Fibroblast of villous mesenchyme (primary cell): Measurements from ENCODE around the gene VCX. TPM values are rescaled to one million over a fixed set of nuclear protein-coding genes. Genes with fewer than 3 reads are reported as not detected.
"Not testable (repeated sequence)": the region's sequence is repeated elsewhere in the genome, so short reads cannot be mapped to it uniquely, and the experiment has no call there.

ENCODE experiments used
- DNase-seq: peaks from one replicate; pipeline ENCODE4 v3.0.0-alpha.2; 2010; ENCODE audit warnings: low read depth
- H3K4me3 ChIP-seq: 2 replicates; pipeline ENCODE4 v1.5.1; 2011; ENCODE audit warnings: low read depth, mild to moderate bottlenecking, low read length
- CTCF ChIP-seq: IDR thresholded peaks from 2 replicates; pipeline ENCODE4 v1.5.1; 2012; ENCODE audit warnings: low read depth, mild to moderate bottlenecking, low read length; ENCODE audit not compliant: insufficient read depth
- total RNA-seq: library from RNA; depleted of rRNA; stranded (reverse); fragments of >200 nt; gene quantifications from 2 replicates; pipeline ENCODE4 v1.2.3, GENCODE V29; 2012

Gene VCX
- not detected in 2 replicates for total RNA-seq

- DNase-seq, H3K4me3 ChIP-seq: not testable (repeated sequence)
Observed at GRCh38 chrX:7842871-7843270, at the start of gene VCX. Gene VCX (plus strand): TSS chrX:7843171. CDS start chrX:7843204, 33 bp downstream.

GRCh38 chrX:7798327-7798726 is 44.6 kb upstream of the VCX start:
- no peak overlapping the region for H3K4me3 ChIP-seq
- TF ChIP-seq CTCF: no peak
- no peak for DNase-seq

- no peak for TF ChIP-seq CTCF
- H3K4me3 ChIP-seq: no peak overlapping the region
- no peak for DNase-seq
Observed at GRCh38 chrX:7801711-7802110, 41.3 kb upstream of the VCX start.

- no peak for DNase-seq
- no peak for TF ChIP-seq CTCF
- no peak overlapping the region for H3K4me3 ChIP-seq
Observed at GRCh38 chrX:7815166-7815805, 27.7 kb upstream of the VCX start.

- TF ChIP-seq CTCF: no peak
Observed at GRCh38 chrX:7828594-7828993, 14.4 kb upstream of the VCX start.

GRCh38 chrX:7841084-7841805 is 1.7 kb upstream of the VCX start:
- no peak overlapping the region for H3K4me3 ChIP-seq
- DNase-seq: no peak
- no peak for TF ChIP-seq CTCF

More at GRCh38 chrX:7828594-7828993, 14.4 kb upstream of the VCX start:
- no peak overlapping the region for H3K4me3 ChIP-seq
- DNase-seq: no peak

- no peak overlapping the region for H3K4me3 ChIP-seq
- TF ChIP-seq CTCF: no peak
- DNase-seq: no peak
Observed at GRCh38 chrX:7852166-7852565, 9.2 kb downstream of the VCX start.
